Stimulated activated CD8-positive, alpha-beta memory T cell treated with anti-CD3 and anti-CD28 coated beads, Interleukin-15, amount 100 ng/mL, for 48 hours (primary cell): Measurements from ENCODE around the gene SMIM34.
"Not testable (repeated sequence)": the region's sequence is repeated elsewhere in the genome, so short reads cannot be mapped to it uniquely, and the experiment has no call there.

Source experiments
- DNase-seq, 2 donors: peaks; one replicate each; pipeline ENCODE4 v3.0.0-alpha.2; 2020; ENCODE audit warnings: low read depth in 2 of 2

The SMIM34 gene, protein sequence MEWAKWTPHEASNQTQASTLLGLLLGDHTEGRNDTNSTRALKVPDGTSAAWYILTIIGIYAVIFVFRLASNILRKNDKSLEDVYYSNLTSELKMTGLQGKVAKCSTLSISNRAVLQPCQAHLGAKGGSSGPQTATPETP

DNA sequence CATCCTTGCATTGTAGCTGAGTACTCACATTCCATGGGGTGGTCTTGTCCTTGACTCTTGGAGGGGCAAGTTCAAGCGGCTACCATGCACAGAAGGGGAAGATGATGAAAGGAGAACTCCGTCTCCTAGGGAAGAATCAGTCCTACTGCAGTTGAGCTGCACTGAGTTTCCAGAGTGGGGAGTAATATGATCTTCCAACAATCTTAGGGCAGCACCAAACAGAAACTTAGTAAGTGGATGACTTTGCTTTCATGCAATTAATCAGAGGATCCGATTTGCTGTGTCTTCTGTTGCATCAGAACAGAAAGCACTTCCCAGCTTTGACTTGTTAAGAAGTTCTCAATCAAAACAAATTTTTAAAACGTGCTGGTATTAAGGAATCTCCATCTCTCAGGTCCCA is at the start of gene SMIM34:
Gene SMIM34 (minus strand): TSS at position 147 of the 400 bp plus-strand sequence. CDS start 112 bp downstream, at position 35.
- not testable (repeated sequence) for DNase-seq

DNA sequence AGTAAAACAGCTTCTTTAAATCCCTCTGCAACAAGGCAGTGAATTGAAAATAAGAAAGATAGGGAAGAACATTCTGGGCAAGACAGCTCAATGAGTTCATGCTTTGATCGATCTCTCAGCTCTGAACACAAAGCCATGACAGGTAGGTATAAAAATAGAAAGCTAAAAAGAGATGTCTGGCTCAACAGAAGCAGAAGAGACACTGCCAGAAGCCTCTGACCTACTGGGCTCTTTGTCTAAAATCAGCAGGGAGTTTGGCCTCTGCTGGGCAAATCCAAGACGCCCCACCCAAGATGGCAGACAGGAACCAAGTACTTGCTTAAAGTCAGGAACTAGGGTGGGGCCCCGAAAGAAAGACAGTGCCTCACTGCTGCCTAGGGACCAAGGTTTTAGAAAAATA is 43.6 kb upstream of the SMIM34 start:
- not testable (repeated sequence) for DNase-seq

DNA sequence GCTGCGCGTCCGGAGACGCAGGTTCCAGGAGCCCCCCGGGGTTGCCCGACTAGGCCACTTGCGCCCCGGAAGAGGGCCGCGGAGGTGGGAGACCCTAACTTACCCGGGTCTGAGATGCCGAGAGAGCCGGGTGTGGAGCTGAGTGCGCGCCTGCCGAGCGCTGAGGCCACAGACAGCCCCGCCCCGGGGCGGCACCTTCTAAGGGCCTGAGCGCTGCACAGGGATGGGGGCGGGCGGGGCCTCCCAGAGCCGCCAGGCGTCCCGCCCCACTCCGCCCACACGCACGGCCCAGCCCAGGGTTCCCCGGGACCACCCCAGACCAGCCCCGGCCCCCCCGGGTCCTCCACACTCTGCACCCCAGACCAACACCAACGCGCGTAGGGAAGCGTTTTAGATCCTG is 35.7 kb upstream of the SMIM34 start:
- not testable (repeated sequence) for DNase-seq

DNA sequence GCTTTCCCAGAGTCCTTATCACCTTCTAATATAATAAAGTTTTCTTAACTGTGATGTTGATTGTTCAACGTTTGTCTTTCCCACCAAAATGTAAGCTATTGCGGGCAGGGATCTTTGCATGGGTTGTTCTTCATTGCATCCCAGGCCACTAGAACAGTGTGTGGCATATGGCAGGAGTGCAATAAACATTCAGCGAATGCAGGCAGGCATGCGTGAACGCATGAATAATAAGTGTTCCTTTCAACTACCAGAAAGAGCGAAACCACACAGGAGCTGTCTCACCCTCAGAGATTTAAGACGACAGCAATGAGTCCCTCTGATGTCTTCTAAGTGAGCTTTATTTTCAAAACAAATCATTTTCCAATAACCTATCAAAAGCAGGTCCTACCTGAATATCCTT is 34.5 kb upstream of the SMIM34 start:
- DNase-seq = not testable (repeated sequence)

DNA sequence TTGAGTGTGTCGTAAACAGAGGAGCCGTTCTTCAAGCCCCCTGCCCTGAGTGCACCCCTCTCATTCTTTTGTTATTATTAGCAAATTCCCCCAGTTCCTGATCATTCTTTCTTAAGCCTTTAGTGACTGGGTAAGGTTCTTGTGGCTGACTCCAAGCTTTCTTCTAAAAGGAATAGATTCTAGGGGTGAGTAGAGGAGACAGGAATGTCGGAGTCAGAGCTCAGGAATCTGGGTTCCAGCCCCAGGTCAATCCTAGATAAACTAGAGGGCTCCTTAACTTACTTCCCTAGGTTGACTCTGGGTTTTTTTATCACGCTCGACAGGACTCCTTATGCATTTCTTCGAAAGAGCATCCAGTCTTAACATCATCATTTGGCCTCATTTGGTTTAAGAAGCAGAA is 32.4 kb upstream of the SMIM34 start:
- DNase-seq = not testable (repeated sequence)

DNA sequence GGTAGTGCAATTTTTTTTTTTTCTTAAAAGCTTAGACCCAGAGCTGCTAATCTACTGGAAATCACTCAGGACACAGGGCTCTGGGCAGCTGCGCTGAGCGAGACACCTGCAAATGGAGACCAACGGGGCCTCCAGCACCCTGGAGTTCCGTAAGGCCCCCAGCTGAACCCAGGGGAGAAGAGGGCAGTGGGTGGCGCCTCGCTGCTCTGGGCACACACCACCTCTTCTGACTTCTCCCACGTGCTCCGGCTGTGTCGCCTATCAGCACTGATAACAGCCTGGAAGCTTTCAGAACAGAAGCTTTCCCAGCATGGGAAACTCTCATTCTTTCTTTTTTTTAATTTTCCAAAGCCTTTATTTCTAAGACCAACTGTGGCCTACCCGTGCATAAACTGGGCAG is 31.9 kb upstream of the SMIM34 start:
- not testable (repeated sequence) for DNase-seq

DNA sequence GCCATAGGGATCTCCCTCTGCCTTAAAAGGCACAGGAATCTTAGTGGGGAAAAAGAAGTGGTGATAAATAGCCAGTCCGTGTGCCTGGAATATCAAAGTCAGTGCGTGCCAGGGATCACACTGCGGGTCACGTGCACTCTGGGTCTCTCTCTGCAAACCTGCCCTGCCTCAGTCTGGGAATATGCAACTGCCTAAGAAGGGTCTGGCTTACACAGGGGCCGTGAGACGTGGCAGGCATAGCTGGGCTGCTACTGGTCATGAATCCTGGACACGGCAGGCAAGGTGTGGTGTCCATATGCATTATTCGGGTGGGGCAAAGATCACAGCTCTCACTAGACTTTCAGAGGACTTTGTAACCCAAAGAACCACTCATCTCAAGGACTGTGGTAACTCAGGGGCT is 23.3 kb upstream of the SMIM34 start:
- DNase-seq = not testable (repeated sequence)

DNA sequence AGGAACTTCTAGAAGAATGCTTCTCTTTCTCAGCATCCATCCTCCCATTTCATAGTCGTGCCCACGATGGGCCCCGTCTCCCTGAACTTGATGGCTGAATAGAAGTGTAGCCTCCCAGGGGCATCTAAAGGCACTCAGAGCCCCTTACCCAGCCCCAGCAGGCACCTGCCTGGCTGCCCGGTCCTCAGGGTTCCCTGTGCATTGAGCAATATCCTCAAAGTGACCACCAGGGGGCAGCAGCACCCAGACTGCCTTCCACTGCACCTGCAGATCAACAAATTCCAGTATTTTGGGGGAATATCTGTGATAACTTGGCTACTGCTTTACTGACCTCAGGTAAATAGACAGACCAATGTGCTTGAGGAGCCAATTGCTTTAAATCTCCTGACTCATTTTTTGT is 19.7 kb upstream of the SMIM34 start:
- DNase-seq = not testable (repeated sequence)

DNA sequence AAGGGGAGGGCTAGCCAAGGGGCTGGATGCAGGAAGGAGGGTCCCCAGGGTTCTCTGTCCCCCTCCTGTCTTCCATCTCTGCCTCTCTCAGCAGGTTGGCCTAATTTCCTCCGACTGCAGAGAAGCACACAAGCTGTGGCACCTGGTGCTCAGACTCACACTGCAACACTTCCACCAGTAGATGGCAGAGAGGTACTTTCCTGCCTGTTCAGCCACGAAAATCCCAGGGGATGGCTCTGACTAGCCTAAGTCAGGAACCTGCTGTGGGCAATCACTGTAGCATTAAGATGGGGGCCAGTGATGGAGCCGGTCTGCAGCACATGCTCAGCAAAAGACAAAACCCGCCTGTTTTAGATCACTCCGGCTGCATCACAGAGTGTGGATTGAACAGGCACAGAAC is 6.0 kb upstream of the SMIM34 start:
- not testable (repeated sequence) for DNase-seq

DNA sequence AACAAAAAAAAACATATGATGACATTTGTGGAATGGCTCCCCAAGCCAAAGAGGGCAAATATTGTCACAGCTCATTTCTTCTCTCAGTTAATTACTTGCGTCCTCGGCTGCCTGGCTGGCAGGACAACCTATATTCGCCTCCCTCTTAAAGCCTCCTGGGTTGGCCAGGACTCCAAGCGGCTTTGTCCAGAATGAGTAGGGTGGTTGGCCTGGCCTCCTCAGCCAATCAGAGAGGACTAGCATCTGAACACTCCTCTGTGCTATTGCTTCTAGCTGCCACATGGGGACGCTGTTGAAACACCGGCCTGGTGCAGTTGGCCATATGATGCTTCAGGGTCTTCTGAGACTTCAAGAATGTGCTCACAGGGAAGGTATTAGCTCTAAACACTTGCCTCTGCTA is 4.7 kb upstream of the SMIM34 start:
- not testable (repeated sequence) for DNase-seq

DNA sequence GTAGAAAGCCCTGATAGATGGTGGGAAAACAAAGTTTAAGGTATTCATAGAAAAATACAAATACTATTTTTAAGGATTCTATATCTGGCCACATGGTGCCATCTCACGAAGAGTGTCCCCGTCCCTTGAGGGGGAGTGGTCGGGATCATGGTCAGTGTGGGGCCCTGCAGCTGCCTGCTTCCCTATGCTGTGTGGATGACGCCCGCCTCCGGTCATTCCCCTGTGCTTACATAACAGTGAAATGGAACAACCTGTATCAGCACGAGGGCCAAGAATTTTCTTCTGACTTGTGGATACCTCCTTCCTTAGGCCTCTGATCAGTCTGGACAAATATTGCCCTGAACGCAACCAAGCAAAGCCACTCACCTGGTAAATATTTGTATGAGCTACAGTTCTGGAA is 3.6 kb upstream of the SMIM34 start:
- DNase-seq = not testable (repeated sequence)

DNA sequence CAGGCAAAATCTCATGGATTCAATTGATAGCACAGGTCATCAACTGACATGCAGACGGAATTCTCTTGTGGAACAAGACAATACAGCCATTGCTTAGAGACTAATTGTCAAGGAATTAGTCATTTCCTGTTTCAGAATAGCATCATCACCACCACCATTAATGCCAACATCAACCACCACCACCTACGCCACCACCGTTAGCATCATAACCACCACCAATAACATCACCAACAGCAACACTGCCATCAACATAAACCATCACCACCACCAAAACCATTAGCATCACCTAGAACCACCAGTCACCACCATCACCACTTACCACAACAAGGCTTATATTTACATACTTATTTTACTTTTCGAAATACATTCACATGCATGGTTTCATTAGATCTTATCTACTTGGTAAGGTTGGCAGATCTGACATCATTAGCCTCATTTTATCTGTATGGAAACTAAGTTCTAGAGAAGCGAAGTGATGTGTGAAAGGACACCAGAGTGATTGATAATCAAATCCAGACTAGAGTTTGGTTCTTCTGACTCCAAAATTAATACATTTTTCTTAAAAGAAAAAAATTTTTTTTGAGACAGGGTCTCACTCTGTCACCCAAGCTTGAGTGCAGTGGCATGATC is 6.2 kb downstream of the SMIM34 start:
- not testable (repeated sequence) for DNase-seq

DNA sequence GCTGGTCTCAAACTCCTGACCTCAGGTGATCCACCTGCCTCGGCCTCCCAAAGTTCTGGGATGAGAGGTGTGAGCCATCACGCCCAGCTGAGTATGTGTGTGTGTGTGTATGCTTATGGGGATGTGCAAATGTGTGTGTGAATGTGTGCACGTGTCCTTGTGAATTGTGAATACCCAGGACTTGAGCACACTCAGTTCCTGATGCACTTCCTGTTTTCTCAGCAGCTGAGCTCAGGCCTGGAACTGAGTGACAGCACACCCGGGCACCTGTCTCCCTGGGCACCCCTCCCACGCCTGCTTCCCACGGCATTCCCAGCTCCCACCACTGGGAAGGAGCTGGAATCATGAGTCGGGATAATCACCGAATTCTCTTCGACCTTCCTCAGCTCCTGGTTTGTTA is 16.5 kb downstream of the SMIM34 start:
- DNase-seq = not testable (repeated sequence)

DNA sequence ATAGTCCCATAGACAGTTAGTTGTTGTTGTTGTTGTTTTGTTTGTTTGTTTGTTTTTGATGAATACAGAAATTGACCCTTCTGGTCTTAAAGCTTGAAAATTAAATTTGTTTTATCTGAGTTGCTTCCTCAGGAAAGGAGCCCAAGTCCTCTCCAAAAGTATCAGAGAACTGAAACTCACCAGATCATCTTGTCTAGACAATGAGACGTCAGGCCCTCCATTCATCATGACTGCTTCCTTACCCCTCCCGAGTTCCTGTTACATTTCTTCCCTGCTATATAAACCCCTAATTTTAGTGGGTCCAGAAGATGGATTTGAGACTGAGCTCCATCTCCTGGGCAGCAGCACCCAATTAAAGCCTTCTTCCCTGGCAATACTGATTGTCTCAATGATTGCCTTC is 17.1 kb downstream of the SMIM34 start:
- DNase-seq = not testable (repeated sequence)

DNA sequence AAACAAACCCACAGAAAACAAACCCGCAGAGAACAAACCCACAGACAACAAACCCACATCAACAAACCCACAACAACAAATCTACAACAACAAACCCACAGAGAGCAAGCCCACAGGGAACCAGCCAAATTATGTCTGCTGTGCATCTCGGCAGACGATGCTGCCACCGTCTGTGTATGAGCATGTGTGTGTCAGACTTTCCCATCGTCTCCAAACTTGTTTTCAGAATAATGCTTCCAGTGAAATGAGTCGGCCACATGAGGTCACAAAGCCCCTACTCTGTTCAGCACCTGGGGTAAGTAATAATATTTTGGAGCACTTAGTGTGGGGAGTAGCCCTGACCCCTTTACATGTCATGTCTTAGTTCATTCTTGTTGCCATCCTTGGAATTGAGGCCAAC is 17.6 kb downstream of the SMIM34 start:
- DNase-seq = not testable (repeated sequence)

DNA sequence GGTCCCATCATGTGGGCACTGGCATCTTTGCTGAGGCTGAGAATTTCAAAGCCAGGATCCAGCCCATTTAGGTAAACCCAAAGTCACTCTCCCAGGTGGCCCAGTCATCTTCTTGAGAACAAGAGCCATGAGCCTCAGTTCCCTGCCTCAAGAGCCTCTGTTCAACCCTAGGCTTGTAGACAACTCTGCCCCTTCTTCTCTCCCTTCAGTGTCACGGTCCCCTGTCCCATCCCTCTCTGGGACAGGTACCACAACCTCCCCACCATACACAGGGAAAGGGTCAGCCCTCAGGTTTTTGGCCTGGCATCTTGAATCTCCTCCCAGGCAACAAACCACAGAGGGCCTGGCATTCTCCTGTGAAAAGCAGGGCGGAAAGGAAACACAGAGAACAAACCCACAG is 18.1 kb downstream of the SMIM34 start:
- DNase-seq = not testable (repeated sequence)

DNA sequence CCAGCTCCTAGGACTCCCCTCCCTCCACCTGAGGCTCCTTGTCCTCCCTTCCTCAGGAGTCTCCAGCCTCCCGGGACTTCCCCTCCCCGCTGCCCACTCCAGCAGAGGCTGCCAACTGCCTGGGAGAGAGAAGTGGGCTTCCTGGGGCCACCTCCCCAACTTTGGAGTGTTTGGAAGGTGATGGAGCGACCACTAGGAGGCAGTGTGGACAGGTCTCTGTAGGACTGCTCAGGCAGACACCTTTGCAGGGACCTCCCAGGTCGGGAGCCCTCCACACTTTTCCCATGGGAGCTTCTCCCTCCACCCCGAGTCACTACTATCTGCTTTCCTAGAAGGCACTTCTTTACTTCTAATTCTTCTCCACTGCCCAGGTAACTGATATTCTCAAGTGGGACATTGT is 19.0 kb downstream of the SMIM34 start:
- DNase-seq = not testable (repeated sequence)

DNA sequence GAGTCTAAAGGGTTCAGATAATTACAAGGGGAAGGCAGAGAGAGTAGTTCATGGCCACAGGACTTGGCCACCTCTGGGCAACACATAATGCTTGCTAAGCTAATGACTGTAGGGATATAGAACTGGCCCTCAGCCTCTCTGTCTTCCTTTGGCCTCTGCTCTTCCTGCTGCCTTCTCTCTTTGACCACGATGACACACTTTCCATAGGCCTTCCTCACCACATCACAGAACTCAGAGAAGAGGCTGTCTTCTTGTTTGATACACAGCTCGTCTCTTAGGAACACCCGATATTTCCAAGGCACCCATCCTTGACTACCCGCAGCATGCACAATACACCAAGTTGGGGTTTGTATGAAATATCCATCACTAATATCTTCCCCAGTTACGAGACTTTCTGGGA is 23.2 kb downstream of the SMIM34 start:
- not testable (repeated sequence) for DNase-seq

DNA sequence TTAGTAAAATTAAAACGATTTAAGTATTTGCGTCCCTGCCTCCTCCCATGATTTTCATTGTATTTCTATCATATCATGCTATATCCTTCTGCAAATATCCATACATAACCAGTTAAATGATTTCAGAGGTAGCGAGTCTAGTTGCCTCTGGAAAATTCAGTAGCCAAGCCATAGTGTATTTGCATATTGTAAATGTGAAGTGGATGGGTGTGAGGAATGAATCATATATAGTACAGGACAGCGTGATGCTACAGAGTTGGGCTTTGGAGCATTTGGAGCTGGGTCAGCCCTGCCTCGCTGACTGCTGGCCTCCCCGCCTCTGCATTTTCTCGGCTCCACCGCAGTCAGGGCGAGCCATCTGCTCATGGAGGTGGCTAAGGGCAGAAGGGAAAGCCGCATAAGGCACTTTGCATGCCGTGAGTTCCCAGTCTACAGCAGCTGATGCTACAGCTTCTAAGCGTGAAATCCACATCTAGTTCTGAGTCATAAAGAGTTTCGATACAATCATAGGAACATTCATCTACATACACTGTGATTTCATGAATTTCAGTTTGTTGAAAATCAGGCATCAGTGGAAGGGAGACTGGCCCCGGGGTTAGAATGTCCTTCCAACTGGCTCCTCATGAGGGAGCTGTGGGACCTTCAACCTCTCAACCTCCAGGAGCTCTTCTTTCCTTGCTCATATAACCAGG is 39.9 kb downstream of the SMIM34 start:
- DNase-seq = not testable (repeated sequence)

DNA sequence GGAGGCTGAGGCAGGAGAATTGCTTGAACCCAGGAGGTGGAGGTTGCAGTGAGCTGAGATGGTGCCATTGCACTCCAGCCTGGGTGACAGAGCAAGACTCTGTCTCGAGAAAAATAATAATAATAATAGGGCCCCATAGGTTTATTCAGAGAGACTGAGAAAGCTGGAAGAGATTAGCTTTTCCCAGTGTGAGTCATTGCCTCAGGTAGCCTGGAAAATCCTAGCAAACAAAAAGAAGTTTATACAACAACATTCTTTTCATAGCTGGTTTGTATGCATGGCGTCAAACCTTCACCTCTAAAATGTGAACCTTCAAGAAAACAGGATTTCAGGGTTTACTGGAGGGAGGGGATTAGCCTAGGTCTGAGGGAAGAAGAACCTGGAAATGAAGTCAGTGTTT is 40.6 kb downstream of the SMIM34 start:
- not testable (repeated sequence) for DNase-seq

DNA sequence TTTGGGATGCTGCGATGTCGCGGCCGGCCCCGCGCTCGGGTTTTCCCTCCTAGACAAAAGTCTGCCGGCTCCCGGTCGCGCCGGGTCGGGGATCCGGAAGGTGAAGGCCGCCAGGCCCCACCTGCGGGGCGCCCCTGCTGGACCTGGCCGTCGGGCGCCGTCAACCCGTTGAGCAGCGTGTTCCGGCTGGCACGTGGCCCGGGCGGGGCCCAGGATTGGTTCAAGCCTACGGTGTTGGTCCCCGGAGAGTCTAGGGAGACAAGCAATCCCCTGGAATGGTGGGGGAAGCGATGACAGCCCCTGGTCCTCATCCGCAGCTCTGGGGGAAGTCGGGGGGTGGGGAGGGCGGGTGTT is 48.2 kb downstream of the SMIM34 start:
- not testable (repeated sequence) for DNase-seq

DNA sequence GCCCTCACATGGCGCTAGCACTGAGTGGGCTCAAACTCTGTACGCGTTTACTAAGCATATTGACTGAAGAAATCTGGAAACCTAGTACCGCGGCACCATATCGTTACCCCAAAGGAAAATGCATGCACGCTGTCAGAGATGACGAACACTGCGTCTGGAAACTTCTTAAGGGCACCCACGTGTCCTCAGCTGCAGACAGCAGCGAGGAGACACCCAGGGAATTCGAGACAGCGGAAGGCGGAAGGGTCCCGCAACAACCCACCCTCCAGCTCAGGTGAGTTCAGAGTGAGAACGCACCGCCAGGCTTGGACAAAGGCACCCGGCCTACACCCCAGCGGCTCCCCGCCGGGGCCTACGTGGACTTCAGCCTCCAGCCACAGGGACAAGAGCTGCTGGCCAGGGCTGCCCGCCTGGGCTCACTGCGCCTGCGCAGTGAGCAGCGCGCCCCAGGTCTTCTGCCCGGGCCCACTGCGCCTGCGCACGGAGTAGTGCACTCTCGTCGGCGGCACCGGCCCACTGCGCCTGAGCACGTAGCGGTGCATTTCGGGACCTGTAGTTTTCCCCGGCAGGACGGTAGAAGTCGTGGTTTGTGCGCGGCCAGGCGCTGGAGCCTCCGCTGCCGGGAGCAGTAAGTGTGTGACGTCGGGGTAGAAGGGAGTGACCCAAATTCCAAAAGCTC is 48.7 kb downstream of the SMIM34 start, which contains the start of gene SMIM11:
Gene SMIM11 (plus strand): TSS at position 568 of the 679 bp plus-strand sequence. CDS start 3,998 bp downstream, outside the sequence.
- DNase-seq = not testable (repeated sequence)
